AG04450 (cell line): Measurements from ENCODE around the gene CNTD1. TPM values are rescaled to one million over a fixed set of nuclear protein-coding genes. Genes with fewer than 3 reads are reported as not detected.
"Not testable (repeated sequence)": the region's sequence is repeated elsewhere in the genome, so short reads cannot be mapped to it uniquely, and the experiment has no call there.

ENCODE experiments used
- CTCF ChIA-PET: fragments of 300-600, 350-600 bp; formaldehyde crosslinking; extraction: SDS; loops from one replicate; lab custom pipeline; 2022; ENCODE audit warnings: antibody characterized with exemption, inconsistent platforms; lab: Charles Lee
- POLR2A ChIA-PET: fragments of 350-600 bp; formaldehyde crosslinking; extraction: SDS; loops from one replicate; lab custom pipeline; 2021; ENCODE audit warnings: antibody characterized with exemption, inconsistent platforms; lab: Yijun Ruan, JAX
- DNase-seq: peaks from one replicate; pipeline ENCODE4 v3.0.0-alpha.2; 2011; ENCODE audit warnings: low read depth, low spot score
- H3K27ac ChIP-seq: one replicate; pipeline ENCODE4 v1.5.1; 2012; ENCODE audit warnings: low read depth, low read length, control low read depth
- H3K27me3 ChIP-seq: one replicate; pipeline ENCODE4 v1.6.0; 2012; ENCODE audit warnings: low read length; ENCODE audit not compliant: control insufficient read depth, insufficient read depth
- H3K4me3 ChIP-seq: 2 replicates; pipeline ENCODE4 v1.5.1; 2011; ENCODE audit warnings: mild to moderate bottlenecking, low read depth, low read length, control low read depth
- H3K9me3 ChIP-seq: 2 replicates; pipeline ENCODE4 v1.5.1; 2012; ENCODE audit warnings: low read length; ENCODE audit not compliant: control insufficient read depth, insufficient read depth
- CTCF ChIP-seq: IDR thresholded peaks from 2 replicates; pipeline ENCODE4 v1.5.1; 2011; ENCODE audit warnings: low read depth, low read length, control low read depth, inconsistent platforms
- polyA plus RNA-seq: library from polyadenylated mRNA; depleted of rRNA; stranded (reverse); fragments of >200 nt; gene quantifications from 2 replicates; pipeline ENCODE4 v1.2.3, GENCODE V29; 2011

CNTD1 gene
- polyA plus RNA-seq, 1 experiment = 0.09 TPM

- Histone ChIP-seq H3K27ac (no peak overlapping the region), H3K4me3 (peak overlapping the region; percentile 49), H3K27me3 (peaks cover 33% of the 10 kb centered on the region), H3K9me3 (no peaks in the 10 kb centered on the region; the same call in 1 of the 2 replicates)
- TF ChIP-seq CTCF = no peak
- ChIA-PET CTCF (interaction anchor here (0.8 to 3.3 kb wide), 5 partner anchors 8 to 183 kb away, joined by 3 to 24 read pairs (median 3); partner anchors contain the start of genes PSMC3IP and VPS25), POLR2A (interaction anchor here (0.5 to 1.4 kb wide), 2 partner anchors 19 to 170 kb away, joined by 3 read pairs; partner anchors contain the start of gene WNK4)
- DNase-seq = no peak
These were observed 37.0 kb upstream of the CNTD1 start for GRCh38 chr17:42761638-42762037.

DNA sequence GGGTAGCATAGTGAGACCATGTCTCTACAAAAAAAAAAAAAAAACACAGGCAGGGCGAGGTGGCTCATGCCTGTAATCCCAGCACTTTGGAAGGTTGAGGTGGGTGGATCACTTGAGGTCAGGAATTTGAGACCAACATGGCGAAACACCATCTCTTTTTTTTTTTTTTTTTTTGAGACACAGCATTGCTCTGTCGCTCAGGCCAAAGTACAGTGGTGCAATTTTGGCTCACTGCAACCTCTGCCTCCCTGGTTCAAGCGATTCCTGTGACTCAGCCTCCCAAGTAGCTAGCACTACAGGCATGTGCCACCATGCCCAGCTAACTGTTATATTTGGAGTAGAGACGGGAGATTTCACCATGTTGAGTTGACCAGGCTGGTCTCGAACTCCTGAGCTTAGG lies 32.5 kb upstream of the CNTD1 start:
- Histone ChIP-seq H3K27me3 (peaks cover 10% of the 10 kb centered on the region), H3K27ac (no peak overlapping the region), H3K4me3 (no peak overlapping the region), H3K9me3 (no peaks in the 10 kb centered on the region)
- DNase-seq = no peak
- ChIA-PET POLR2A (no interaction called here), CTCF (no interaction called here)
- no peak for TF ChIP-seq CTCF

DNA sequence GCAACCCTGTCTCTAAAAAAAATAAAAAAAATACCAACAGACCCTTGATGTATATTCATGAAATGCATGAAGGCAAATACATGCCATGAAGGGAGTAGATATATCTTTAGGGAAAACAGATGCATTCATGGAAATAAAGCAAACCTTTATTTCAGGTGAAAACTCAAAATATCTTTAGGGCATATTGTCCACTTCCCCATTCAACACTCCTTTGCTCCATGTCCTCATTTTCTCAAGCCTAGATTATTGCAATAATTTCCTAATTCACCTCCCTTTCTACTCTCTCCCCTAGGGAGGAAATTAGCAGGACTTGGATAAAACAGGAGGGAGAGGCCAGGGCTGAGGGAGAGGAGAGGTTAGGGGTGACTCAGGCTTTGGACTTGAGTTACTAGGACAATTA lies 31.1 kb upstream of the CNTD1 start:
- no peak for TF ChIP-seq CTCF
- ChIA-PET POLR2A (no interaction called here), CTCF (no interaction called here)
- H3K4me3 ChIP-seq = no peak overlapping the region
- H3K9me3 ChIP-seq = no peaks in the 10 kb centered on the region
- no peak overlapping the region for H3K27ac ChIP-seq
- H3K27me3 ChIP-seq = peaks cover 3% of the 10 kb centered on the region
- DNase-seq = no peak

DNA sequence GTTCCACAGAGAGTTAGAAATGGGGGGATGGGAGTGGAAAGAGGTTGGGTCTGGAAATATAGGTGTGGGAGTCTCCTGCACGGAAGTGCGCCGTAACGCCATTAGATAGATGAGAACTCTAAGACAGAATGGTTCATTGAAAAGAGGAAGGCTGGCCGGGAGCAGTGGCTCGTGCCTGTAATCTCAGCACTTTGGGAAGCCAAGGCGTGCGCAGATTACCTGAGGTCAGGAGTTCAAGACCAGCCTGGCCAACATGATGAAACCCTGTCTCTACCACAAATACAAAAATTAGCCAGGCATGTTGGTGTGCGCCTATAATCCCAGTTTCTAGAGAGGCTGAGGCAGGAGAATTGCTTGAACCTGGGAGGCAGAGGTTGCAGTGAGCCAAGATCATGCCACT lies 30.7 kb upstream of the CNTD1 start:
- H3K27me3 ChIP-seq, H3K27ac ChIP-seq, CTCF ChIA-PET, H3K9me3 ChIP-seq, H3K4me3 ChIP-seq, DNase-seq, POLR2A ChIA-PET: not testable (repeated sequence)

- DNase-seq, H3K4me3 ChIP-seq, H3K9me3 ChIP-seq, H3K27me3 ChIP-seq, H3K27ac ChIP-seq: not testable (repeated sequence)
- ChIA-PET CTCF (interaction anchor here (1.4 kb wide), 1 partner anchor 9 kb away, joined by 3 read pairs; the partner anchor contains the start of gene RAMP2), POLR2A (interaction anchor here (0.8 kb wide), 1 partner anchor 10 kb away, joined by 5 read pairs; the partner anchor contains the start of gene WNK4)
These were observed 28.7 kb upstream of the CNTD1 start for GRCh38 chr17:42769964-42770363.

GRCh38 chr17:42772945-42773289 lies 25.7 kb upstream of the CNTD1 start:
- Histone ChIP-seq H3K27ac (peak overlapping the region; percentile 70), H3K9me3 (no peaks in the 10 kb centered on the region), H3K27me3 (no peaks in the 10 kb centered on the region), H3K4me3 (peak overlapping the region; percentile 97)
- no peak for TF ChIP-seq CTCF
- ChIA-PET CTCF (interaction anchor here (1.4 to 3.3 kb wide), 4 partner anchors 9 to 51 kb away, joined by 3 to 39 read pairs (median 10); partner anchors contain the start of gene BECN1), POLR2A (interaction anchor here (0.5 to 1.5 kb wide), 10 partner anchors 9 to 195 kb away, joined by 3 to 7 read pairs (median 3); partner anchors contain the start of genes BECN1, CNTD1 and RAMP2)
- DNase-seq = no peak
